Fibroblast of the aortic adventitia (primary cell): ENCODE measurements around the gene SRPK1. TPM values are rescaled to one million over a fixed set of nuclear protein-coding genes. Genes with fewer than 3 reads are reported as not detected.

Experiments used
- DNase-seq: peaks from one replicate; pipeline ENCODE4 v3.0.0-alpha.2; 2010; ENCODE audit warnings: low read depth
- H3K4me3 ChIP-seq: 2 replicates; pipeline ENCODE4 v1.5.1; 2011; ENCODE audit warnings: low read depth, mild to moderate bottlenecking, control low read depth, low read length, moderate library complexity
- CTCF ChIP-seq: IDR thresholded peaks from 2 replicates; pipeline ENCODE4 v1.5.1; 2011; ENCODE audit warnings: mild to moderate bottlenecking, low read length, control low read depth, inconsistent platforms; ENCODE audit not compliant: insufficient read depth
- total RNA-seq: library from RNA; depleted of rRNA; stranded (reverse); fragments of >200 nt; gene quantifications from 2 replicates; pipeline ENCODE4 v1.2.3, GENCODE V29; 2012; ENCODE audit warnings: low replicate concordance

Gene SRPK1
- total RNA-seq, 1 donor = 86.9 TPM

GRCh38 chr6:35829306-35829705 is 91.6 kb downstream of the SRPK1 start:
- H3K4me3 ChIP-seq = no peak overlapping the region
- no peak for DNase-seq
- TF ChIP-seq CTCF = no peak

- no peak overlapping the region for H3K4me3 ChIP-seq
- no peak for DNase-seq
- no peak for TF ChIP-seq CTCF
Measured at GRCh38 chr6:35824552-35825192, 96.2 kb downstream of the SRPK1 start.

- TF ChIP-seq CTCF = no peak
- no peak for DNase-seq
- no peak overlapping the region for H3K4me3 ChIP-seq
Measured at GRCh38 chr6:35823601-35824000, 97.3 kb downstream of the SRPK1 start.

GRCh38 chr6:35817515-35817914 is 103.4 kb downstream of the SRPK1 start:
- no peak for DNase-seq
- no peak overlapping the region for H3K4me3 ChIP-seq
- no peak for TF ChIP-seq CTCF

- no peak for DNase-seq
- TF ChIP-seq CTCF = no peak
Measured at GRCh38 chr6:35811699-35811995, 109.3 kb downstream of the SRPK1 start.

GRCh38 chr6:35810971-35811698 is 109.8 kb downstream of the SRPK1 start:
- H3K4me3 ChIP-seq = no peak overlapping the region
- peak; percentile 24 for DNase-seq
- TF ChIP-seq CTCF = no peak

More at GRCh38 chr6:35811699-35811995, 109.3 kb downstream of the SRPK1 start:
- no peak overlapping the region for H3K4me3 ChIP-seq

GRCh38 chr6:35809809-35810208 is 111.1 kb downstream of the SRPK1 start:
- no peak for TF ChIP-seq CTCF

More at GRCh38 chr6:35809809-35810208, 111.1 kb downstream of the SRPK1 start:
- no peak for DNase-seq
- no peak overlapping the region for H3K4me3 ChIP-seq
